NCI-H2196 (cell line): ENCODE results near the gene ESPNL.

Experiments used
- DNase-seq: peaks from one replicate; lab custom pipeline; 2025; ENCODE audit not compliant: unreplicated experiment; lab: John Stamatoyannopoulos, UW

Gene ESPNL

DNA sequence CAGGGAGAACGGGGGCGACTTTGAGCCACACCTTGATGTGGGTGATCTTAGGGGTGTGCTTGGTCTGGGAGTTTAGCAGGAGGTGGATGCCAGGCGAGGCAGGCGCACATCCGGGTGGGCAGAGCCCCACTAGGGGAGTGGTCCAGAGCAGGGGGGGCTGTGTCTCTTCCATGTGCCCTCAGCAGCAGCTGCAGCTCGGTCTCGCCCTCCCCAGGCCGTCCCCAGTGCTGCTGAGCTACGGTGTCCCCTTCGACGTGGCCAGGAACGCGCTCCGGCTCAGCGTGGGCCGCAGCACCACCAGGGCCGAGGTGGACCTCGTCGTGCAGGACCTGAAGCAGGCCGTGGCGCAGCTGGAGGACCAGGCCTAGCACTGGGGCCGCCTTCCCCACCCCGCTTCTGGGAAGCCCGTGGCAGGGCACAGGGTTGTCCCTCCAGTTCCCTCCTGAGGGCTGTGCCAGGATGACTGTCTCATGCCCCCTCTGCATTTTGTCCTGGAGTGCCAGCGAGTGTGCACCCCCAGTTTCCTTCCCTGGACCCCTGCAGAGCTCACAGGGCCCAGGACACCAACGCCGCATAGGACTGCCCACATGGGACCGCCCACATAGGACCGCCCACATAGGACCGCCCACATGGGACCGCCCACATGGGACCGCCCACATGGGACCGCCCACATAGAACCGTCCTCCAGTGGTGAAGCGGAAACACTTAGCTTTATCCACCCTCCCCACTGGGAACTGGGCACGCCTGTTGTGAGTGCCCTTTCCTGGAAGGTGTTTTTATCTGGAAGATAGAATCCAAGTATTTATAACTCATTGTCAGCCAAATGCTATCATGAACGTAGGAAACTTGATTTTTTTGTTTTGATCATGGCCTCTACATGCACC lies 1.9 kb upstream of the ESPNL start:
- DNase-seq = peak; percentile 52

DNA sequence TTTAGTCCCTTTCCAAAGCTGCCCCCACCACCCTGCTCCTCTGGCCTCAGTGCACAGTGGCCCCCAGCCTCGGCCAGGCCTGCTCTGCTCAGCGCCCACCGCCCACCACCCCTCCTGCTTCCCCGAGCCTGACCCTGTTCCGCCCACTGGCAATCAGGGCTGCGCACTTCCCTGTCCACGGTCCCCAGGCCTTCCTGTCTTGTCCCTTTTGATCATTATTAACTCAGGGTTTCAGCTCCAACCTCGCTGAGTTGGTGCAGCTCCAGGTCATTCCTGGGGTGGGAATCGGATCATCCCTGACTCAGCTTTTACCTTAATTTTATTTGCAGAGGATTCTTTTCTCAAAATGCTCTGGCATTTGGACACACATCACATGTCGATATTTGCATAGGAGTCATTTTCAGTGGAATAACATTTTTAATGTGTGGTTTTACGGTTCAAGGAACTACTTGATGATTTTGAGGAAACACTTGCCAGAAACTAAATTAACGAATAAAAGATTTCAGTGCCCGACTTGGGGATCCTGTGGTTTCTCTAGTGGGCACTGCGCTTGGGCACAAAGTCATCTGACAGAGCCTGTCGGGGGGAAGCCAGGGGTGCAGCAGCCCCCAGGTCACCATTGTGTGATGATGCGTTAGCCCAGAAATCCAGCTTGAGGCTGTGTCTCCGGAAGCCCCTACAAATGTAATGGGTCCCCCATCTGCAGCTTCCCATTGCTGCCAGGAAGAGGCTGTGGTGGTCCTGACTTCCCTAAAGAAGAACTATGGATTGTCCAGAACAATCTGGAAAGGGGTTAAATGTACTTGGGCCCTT lies 1.0 kb upstream of the ESPNL start:
- no peak for DNase-seq

DNA sequence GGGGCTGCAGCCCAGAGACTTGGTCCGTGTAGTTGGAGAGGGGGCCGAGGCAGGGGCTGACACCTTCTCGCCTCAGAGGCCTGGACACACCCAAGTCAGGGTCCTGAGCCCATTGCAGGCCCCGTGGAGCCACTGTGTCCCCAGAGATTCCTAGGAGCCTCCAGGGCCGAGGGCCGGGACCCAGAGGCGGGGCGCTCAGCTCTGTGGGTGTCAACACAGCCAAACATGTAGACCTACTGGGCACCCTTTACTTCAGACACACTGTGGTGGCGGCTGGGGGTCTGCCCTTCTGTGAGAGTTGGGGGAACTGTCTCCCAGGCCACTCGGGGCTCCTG lies 459 bp upstream of the ESPNL start:
- DNase-seq = no peak

DNA sequence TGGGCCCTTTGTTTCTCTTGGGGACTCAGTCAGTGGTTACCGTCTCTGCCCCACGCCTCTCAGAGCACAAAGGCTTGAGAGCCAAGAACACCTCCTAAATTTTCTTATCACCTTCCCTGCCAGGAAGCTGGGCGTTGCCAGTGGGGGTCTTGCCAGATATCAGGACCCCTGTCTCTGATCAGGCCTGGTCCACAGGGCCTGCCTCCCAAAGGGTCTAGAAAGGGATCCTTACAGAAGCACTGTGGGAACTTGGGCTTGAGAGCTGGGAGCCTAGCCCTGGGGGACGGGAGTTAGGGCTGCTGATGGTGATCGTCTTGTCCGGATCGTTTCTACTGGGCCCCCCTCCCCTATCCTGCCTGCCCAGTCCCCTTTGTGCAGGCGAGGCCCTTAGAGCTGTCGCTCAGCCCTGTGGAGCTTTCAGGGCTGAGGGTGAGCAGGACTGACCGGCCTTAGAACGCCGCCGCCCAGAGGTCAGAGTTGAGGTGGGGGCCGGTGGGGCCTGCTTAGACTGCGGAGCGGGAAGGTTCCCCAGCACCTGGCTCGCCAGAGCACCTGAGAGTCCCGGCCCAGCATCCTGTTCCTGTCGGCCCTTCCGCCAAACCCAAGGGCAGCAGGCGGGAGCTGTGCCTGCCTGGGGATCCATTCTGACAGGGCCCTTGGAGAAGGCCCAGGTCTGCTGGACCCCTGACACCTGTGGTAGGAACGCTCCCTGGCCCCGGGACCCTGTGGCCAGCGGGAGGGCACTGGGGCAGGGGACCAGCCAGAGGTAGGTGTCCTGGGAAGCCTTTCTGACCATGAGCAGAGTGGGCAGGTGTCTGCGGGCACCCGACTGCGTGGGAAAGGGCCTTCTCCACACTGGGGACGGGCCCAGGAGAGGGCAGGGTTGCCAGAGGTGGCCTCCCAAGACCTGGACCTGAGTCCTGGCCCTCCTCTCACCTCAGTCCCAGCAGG lies 956 bp downstream of the ESPNL start:
- DNase-seq = no peak

DNA sequence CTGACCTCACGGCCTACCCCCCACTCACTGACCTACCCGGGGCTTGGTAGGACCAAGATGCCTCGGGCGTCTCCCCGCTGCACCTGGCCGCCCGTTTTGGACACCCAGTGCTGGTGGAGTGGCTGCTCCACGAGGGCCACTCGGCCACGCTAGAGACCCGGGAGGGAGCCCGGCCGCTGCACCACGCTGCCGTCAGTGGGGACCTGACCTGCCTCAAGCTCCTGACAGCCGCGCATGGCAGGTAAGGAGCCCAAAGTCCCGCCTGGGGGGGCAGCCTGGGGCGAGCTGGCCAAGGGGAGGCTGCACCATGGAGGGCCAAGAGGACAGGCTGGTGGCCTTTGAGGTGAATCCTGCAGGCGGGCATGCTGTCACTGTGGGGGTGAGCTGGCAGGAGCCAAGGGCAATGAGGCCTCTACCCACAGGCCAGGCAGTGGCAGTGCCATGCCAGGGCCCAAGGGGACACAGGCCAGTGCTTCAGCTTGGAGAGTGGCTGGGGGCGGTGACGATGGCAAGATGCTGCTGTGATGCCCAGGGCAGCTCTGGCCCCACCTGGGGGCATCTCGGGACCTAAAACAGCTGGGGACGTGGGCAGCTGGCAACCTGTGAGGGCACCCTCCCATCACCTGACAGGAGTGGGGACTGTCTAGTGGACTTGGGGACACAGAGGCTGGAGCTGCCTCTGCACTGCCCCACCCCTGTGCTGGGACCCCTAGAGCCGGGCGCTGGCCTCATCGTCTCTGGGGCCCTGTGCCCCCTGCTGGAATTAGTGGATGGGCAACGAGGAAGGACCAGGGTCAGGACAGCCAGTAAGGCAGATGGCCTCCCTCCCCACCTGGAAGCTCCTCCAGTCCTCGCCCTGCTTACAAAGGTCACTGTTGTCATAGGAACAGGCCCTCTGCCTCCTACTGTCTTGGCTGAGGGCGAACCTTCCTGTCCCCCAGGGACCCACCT lies 2.0 kb downstream of the ESPNL start:
- no peak for DNase-seq

DNA sequence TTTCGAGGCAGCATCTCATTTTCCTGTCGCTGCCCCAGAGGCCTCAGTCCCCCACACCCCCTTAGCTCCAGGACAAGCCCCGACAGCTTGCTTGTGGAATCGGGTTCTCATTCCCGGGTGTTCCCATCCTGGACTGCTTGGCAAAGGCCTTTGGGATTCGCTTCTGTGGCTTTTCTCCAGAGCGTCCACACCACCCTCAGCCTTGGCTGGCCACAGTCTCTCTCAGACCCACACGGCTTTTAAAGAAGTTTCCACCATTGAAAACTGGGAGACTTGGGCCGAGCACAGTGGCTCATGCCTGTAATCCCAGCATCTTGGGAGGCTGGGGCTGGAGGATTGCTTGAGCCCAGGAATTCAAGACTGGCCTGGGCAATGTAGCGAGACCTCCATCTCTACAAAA lies 2.7 kb downstream of the ESPNL start:
- DNase-seq = no peak

DNA sequence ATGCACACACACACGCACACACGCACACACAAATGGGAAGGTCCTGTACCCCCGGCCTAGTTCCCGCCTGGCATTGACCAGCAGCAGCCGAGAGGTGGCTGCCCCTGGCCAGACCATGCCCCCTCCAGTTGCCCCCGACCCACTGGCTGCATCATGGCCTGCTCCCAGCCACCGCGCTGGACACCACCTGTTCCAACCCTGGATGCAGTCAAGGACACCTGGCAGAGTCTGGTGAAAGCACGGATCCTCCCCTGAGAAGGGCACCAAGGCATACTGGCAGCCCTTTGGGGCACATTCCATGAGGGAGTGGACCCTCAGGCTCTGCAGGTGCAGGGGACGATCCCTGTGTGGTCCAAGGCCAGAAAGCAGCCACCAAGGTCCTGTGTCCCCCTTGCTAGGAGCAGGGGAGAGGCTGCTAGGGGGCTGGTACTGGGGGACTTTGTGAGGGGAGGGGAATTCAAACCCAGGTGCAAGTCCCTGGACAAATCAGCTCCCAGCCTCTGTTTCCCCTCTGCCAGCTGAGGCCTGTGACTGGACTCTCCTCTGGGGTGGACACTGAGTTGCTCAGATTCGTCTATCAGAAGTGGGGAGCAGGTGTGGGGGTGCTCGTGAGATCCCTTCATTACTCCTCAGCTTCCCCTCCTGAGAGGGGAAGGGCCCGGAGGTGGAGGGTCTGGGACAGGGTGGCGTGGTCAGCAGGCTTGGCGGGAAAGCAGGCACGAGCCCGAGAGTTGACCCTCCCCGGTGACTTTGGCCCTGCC lies 3.5 kb downstream of the ESPNL start:
- no peak for DNase-seq

DNA sequence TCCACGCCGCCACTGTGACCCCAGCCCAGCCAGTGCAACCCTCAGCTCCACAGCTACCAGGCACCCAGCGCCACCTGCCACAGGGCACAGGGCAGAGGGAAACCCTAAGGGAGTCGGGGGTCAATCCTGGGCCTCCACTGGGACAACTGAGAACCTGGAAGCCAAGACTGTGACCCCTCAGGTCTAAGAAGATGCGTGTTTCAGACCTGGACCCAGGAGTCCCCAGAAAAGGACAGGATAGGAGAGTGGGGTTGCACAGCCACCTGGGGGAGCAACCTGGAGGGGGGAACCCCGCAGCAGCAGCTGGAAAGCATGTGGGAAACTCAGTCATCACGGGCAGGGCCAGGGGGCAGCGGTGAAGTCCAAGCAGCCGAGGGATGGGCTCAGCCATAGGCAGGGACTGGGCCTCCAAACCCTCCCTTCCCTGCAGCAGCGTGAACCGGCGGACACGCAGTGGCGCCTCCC lies 4.1 kb downstream of the ESPNL start:
- no peak for DNase-seq

DNA sequence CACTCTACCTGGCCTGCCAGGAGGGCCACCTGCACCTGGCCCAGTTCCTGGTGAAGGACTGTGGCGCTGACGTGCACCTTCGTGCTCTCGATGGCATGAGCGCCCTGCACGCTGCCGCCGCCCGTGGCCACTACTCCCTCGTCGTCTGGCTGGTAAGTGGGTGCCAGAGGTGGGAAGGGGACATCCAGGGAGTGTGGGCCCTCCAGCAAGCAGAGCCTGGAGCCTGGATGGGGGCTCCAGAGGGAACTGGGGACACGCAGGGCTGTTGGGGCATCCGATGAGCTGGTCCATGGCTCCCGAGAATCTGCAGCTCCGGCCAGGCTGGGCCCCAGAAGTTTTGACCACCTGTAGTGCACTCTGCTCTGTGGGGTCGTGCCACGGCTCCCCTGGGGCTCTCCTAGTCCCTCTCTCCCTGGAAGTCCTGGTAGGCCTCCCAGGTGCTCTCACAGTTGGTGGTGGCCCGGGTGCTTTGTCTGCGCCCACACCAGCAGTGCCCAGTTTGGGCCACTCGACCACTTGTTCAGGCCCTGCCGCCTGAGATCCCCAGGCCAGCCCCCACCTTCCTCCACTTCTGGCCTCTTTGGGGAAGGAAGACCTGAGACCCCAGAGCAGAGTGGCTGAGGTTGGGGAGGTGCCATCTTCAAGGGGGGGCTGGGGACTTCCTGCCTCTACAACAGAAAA lies 4.7 kb downstream of the ESPNL start:
- no peak for DNase-seq

DNA sequence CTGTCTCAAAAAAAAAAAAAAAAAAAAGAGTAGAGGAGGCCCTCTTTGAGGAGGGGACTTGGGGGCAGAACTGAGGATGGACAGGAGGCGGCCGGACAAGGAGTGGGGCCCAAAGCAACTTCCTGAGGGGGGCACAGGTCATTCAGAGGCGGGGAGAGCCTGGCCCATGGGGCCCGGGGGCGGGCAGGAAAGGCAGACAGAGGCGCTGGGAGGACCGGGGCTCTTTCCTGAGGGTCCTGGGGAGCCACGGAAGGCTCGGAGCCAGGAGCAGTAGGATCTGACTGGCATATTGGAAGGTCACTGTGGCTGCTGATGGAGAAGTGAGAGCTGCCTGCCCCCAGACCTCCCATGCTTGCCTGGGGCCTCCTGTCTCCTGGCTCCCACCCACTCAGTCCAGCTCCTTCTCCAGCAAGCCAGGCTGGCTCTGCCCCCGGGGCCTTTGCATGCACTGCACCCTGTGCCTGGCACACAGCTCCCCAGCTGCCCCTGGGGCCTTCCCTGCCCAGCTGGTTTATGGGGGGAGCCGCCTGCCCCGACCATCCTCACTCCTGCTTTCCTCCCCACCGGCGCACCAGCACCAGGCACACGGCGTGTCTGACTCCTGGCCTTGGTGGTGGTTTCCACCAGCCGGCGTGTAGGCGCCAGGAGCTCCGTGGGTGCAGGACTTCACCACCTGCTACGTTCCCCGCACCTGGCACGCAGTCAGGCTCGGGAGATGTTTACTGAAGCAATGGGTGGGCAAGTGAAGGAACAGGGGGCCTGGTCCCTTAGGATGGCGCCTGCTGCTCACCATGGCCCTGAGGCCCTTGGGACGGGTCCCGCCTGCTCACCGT lies 5.6 kb downstream of the ESPNL start:
- DNase-seq = no peak

DNA sequence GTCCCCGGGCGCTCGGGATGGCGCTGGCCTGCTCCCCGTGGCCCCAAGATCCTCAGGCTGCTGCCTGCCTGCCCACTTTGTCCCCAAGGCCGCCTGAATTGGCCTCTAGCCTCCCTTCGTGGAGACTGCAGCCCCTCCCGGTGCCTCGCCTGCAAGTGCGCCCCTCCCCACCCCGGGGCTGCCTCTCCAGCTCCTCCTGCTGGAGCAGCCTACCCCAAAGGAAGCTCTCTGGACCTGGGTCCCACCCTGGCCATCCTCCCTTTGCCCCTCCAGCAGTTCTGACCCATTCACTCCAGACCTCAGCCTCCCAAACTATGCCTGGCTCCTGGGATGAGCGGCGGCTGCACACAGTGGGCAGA lies 6.2 kb downstream of the ESPNL start:
- DNase-seq = no peak

DNA sequence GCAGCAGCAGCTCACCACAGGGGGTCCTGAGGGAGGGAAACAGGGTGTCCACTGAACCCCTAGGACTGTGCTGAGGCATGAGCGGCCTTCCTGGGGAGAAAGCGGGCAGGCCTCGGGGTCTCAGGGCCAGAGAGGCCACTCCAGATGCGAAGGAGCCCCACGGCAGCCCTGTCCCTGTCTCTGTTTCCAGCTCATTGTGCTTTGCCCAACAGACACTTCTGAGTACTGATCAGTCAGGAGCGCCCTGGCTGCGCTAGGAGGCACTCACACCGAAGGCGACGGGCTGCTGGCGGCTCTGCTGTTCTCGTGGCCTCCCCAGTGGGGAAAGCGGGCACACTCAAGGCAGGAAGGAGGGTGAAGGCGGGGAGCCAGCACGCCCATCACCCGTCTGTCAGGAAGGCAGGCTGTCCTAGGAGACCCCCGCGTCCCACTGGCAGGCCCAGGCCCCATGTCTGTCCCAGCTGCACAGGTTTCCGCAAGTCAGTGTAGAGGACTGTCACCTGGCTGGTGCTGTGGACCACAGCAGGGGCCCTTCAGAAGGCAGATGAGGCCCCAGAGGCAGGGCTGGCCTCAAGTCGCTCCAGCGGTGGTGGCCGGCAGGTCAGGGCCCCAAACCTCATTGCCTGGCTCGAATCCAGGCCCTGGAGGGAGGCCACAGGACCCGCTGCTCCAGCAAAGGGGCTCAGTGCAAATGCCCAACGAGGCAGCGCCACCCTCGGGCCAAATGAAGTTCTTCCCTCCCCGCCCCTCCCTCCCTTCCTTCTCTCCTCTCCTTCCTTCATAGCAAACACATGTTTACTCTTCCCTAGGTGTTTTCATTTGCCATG lies 6.8 kb downstream of the ESPNL start:
- DNase-seq = peak; percentile 28

DNA sequence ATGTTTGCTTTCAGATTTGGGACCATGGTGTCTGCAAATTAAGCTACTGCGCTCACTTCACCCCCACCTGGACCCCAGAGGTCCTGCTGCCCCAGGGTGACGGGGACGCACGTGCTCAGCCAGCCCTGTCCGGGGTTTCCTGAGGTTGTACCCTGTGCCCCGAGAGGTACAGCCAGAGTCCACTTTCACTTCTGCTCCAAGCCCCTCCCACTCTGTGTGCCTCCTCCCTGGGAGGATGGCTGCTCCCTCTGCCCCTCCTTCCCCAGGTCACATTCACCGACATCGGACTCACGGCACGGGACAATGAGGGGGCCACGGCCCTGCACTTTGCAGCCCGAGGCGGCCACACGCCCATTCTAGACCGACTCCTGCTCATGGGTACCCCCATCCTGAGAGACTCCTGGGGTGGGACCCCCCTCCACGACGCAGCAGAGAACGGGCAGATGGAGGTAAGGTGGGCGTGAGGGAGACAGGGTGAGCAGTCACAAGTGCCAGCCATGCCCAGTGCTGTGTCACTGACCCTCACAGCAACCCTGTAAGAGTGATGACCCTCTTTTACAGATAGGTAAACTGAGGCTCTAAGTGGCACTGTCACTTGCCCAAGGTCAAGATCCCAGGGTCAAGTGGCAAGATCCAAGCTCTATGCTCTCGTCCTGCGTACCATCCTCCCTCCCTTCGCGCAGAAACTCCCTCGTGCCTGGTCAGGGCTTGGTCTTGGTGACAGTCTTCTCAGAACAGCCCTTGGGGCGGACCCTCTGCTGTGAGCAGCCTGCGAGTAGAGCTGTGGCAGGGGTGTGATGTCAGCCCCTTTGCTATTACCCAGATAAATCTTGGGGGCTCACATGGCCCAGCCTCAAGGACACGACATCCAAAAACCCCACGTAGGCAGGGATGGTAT lies 7.6 kb downstream of the ESPNL start:
- DNase-seq = no peak

DNA sequence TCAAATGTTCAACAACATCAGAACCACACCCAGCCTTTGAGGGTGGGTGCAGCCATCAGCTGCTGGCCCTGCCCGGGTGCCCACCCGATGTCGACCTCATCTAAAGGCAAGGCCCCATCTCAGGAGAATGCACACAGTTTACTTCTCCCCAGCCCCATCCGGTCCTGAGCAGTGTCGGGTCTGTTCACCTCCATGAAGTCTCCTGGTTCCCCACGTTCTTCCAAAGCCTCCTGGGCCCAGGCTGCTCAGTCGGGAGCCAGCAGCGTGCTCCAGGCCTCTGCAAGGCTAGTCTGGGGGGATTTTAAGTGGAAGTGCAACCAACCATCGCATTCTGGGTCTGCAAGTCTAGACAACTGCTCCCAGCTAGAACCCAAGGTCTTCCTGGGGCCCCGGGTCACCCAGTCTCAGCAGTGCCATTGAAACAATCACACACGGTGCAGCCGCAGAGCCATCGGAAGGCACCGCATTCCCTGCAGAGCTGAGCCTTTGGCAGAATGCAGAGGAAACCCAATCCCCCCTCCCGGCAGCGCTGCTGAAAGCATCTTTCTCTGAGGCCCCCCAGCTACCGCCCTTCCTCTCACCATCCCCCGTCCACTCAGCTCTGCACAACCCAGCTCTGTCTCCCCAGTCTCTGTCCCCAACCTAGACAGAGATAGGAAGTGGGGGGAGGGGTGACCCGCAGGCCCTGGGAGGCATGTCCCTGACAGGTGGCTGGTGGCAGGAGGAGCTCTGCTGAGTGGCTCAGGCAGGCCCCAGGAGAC lies 8.5 kb downstream of the ESPNL start:
- DNase-seq = no peak

DNA sequence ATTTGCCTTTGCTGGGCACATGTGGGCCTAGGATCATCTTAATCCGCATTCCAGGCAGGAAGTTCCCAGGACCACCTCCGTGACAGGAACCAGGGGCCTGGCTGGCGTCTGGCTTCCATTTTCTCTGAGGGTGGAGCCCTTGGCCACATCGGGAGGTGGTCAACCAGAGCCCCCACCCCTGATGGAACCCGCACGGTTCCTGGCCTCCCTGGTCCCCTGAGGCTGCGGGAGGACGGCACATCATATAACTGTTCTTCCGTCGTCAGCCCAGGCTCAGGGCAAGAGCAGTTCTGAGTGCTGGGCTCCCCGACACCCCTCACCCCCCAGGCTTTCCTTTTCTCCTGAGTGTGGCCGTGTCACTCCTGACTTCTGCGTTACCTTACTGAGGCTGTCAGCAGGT lies 13.5 kb downstream of the ESPNL start:
- DNase-seq = no peak
